ACC112 (cell line): ENCODE measurements around the gene MACROD2.

Source experiments
- H2AFZ ChIP-seq: fragments of 200-600 bp; sonication (generic); one replicate; pipeline ENCODE4 v1.6.0; 2017; ENCODE audit warnings: antibody characterized with exemption, low read length; ENCODE audit not compliant: unreplicated experiment
- H3K27ac ChIP-seq: fragments of 200-600 bp; sonication (generic); 2 replicates; pipeline ENCODE4 v1.5.1; 2014; ENCODE audit warnings: low read depth, mild to moderate bottlenecking, antibody characterized with exemption, low read length, moderate library complexity
- H3K27me3 ChIP-seq: fragments of 200-600 bp; sonication (generic); 2 replicates; pipeline ENCODE4 v1.6.1; 2014; ENCODE audit warnings: mild to moderate bottlenecking, antibody characterized with exemption, low read length, moderate library complexity, mixed read lengths; ENCODE audit not compliant: insufficient read depth
- H3K36me3 ChIP-seq: fragments of 200-600 bp; sonication (generic); 2 replicates; pipeline ENCODE4 v1.6.1; 2016; ENCODE audit warnings: mild to moderate bottlenecking, antibody characterized with exemption, low read length, moderate library complexity, mixed read lengths; ENCODE audit not compliant: insufficient read depth
- H3K4me1 ChIP-seq: fragments of 200-600 bp; sonication (generic); one replicate; pipeline ENCODE4 v1.6.1; 2016; ENCODE audit warnings: low read length, mixed read lengths; ENCODE audit not compliant: insufficient read depth, unreplicated experiment, control insufficient read depth
- H3K4me3 ChIP-seq: fragments of 200-600 bp; sonication (generic); 2 replicates; pipeline ENCODE4 v1.5.1; 2014; ENCODE audit warnings: mild to moderate bottlenecking, low read depth, low read length
- H3K79me2 ChIP-seq: fragments of 200-600 bp; sonication (generic); one replicate; pipeline ENCODE4 v1.6.0; 2016; ENCODE audit warnings: low read length; ENCODE audit not compliant: control insufficient read depth, unreplicated experiment, insufficient read depth

The MACROD2 gene

GRCh38 chr20:14507711-14508110 is 512.4 kb downstream of the MACROD2 start:
- H3K4me1 ChIP-seq: no peaks in the 10 kb centered on the region
- H3K27ac ChIP-seq: no peak overlapping the region
- H3K4me3 ChIP-seq: no peak overlapping the region
- no peaks in the 10 kb centered on the region for H3K79me2 ChIP-seq
- no peaks in the 10 kb centered on the region for H3K36me3 ChIP-seq
- H3K27me3 ChIP-seq: no peaks in the 10 kb centered on the region
- H2AFZ ChIP-seq: no peak overlapping the region

DNA sequence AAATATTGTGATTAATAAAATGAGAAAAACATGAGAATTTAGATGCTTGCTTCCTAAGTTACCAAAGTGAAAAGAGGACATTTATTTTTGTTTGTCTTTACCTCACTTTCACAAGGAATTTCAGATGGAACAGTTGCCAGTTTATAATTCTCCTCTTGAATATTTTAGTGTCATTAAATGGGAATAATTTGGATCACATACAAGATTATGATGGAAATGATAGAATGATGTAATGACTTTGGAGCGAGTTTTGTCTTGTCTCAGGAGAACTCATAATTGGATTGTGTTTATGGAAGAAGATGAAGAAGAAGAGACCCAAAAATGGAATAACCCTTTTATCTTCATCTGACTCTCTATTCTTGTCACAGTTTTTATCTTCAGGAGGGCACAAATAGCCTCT is 515.0 kb downstream of the MACROD2 start:
- Histone ChIP-seq H3K79me2 (no peaks in the 10 kb centered on the region), H3K4me1 (no peaks in the 10 kb centered on the region), H2AFZ (no peak overlapping the region), H3K4me3 (no peak overlapping the region), H3K36me3 (no peaks in the 10 kb centered on the region), H3K27me3 (no peaks in the 10 kb centered on the region), H3K27ac (no peak overlapping the region)

DNA sequence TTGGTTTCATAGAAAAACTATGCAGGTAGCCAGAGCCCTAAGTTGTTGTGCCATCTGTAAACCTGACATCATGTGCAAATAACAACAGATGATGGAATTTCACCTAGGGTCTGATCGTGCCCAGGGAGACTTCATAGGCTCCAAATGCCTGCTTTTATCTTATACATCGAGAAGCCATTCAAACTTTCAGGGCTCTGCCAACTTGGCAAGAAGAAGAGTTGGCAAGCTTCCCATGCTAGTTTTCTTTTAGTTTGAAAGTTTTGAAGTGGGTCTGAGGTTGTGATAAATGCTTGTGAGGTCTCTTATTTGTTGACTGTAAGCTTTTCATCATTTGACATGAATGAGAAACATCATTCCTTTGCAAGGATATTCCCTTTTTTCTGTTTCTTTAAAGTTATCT is 517.5 kb downstream of the MACROD2 start:
- Histone ChIP-seq H3K4me3 (no peak overlapping the region), H3K4me1 (no peaks in the 10 kb centered on the region), H3K27ac (no peak overlapping the region), H3K27me3 (no peaks in the 10 kb centered on the region), H3K79me2 (no peaks in the 10 kb centered on the region), H2AFZ (no peak overlapping the region), H3K36me3 (no peaks in the 10 kb centered on the region)

DNA sequence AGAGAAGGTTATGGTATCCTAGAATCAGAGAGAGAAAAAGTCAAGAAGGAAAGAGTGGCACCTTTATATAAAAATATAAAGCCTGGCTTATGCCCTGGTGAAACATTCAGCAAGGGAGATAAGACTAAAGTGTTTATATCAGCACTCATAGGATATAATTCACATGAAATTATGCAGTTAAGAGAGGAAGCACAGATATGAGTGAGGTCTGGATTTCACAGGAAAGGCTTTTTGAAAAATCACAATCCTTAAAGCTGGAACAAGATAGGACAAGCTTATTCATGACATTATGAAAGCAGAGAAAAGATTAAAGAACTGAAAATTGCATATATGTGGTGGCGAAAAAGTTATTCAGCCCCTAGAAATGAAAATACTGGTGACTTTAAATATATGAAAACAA is 523.3 kb downstream of the MACROD2 start:
- Histone ChIP-seq H3K27ac (no peak overlapping the region), H3K36me3 (no peaks in the 10 kb centered on the region), H3K79me2 (no peaks in the 10 kb centered on the region), H2AFZ (peak overlapping the region; percentile 43), H3K27me3 (no peaks in the 10 kb centered on the region), H3K4me3 (no peak overlapping the region), H3K4me1 (no peaks in the 10 kb centered on the region)

DNA sequence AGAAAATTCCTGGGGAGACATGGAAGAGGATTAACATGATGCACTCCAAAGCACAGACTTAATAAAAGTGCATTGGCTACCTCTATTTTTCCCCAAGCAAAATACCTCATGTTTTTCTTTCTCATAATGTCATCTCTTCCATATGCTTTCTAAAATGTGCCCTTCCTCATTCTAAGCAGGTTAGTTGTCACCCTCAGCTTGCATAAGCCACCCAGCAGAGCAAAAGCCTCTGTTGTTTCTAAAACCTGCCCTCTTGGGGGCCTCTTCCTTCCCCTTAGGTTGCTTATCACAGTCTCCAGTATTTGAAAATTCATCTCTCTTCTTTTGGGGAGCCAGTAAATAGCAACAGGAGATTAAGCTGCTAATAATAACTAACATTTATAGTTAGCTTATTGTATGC is 525.7 kb downstream of the MACROD2 start:
- no peak overlapping the region for H3K27ac ChIP-seq
- no peak overlapping the region for H3K4me3 ChIP-seq
- no peaks in the 10 kb centered on the region for H3K79me2 ChIP-seq
- no peaks in the 10 kb centered on the region for H3K27me3 ChIP-seq
- H3K36me3 ChIP-seq: no peaks in the 10 kb centered on the region
- no peak overlapping the region for H2AFZ ChIP-seq
- no peaks in the 10 kb centered on the region for H3K4me1 ChIP-seq

DNA sequence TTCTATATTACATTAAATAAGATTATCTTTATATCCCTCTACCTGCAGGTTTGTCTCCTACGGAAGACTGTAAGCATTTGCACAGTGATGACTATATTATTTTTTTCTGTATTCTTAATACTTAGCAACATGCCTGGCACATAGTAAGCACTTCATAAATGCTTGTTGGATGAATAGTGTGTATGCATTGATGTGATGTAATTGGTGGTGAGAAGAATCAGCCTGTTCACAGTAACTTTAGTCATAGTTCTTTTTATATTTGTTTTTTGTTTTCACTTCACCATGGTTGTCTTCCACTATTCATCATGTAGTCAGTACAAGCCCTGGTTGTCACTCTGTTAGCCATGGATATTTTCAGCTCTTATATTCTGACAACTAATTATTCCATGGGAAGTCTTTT is 526.1 kb downstream of the MACROD2 start:
- H3K36me3 ChIP-seq: no peaks in the 10 kb centered on the region
- no peak overlapping the region for H2AFZ ChIP-seq
- H3K4me3 ChIP-seq: no peak overlapping the region
- no peak overlapping the region for H3K27ac ChIP-seq
- H3K4me1 ChIP-seq: no peaks in the 10 kb centered on the region
- no peaks in the 10 kb centered on the region for H3K79me2 ChIP-seq
- no peaks in the 10 kb centered on the region for H3K27me3 ChIP-seq

DNA sequence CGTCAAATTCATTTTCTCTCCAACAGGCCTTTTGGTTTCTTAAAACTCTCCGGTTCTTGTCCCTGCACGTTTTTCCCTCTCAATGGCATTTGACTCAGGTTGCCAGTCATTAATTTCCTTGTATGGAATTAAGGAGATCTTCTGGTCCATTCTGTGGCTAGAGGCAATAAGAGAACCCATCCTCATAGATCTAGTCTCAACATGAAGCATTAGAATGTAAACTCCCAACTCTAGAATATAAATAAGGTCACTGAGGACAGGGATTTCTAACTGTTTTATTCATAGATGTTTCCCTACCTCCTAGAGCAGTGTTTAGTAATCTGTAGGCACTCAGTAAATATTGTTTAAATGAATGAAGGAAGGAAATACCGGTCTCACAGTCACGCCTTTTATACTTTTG is 527.3 kb downstream of the MACROD2 start:
- Histone ChIP-seq H3K4me3 (no peak overlapping the region), H3K27ac (no peak overlapping the region), H3K27me3 (no peaks in the 10 kb centered on the region), H3K79me2 (no peaks in the 10 kb centered on the region), H3K36me3 (no peaks in the 10 kb centered on the region), H3K4me1 (no peaks in the 10 kb centered on the region), H2AFZ (no peak overlapping the region)

- Histone ChIP-seq H2AFZ (no peak overlapping the region), H3K36me3 (no peaks in the 10 kb centered on the region), H3K4me1 (no peaks in the 10 kb centered on the region), H3K27ac (no peak overlapping the region), H3K4me3 (no peak overlapping the region), H3K79me2 (no peaks in the 10 kb centered on the region), H3K27me3 (no peaks in the 10 kb centered on the region)
Measured at GRCh38 chr20:14523090-14523489, 527.8 kb downstream of the MACROD2 start.

DNA sequence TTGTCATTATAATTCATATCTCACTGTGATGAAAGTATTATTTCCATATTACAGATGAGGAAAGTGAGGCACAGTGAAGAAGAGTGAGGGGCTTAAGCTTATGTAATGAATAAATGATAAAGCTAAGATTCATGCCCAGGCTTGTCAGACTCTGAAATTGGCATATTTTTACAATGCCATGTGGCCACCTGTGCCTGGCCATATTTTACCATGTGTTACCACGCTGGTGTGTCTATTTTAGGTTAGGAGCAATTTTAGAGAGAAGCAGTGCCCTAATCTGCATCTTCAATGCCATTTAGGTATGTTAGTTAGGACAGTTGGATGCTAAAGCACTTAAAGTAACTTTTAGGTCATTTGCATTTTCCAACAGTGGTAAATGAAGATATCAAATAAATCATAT is 530.1 kb downstream of the MACROD2 start:
- Histone ChIP-seq H3K4me1 (no peaks in the 10 kb centered on the region), H3K4me3 (no peak overlapping the region), H3K79me2 (no peaks in the 10 kb centered on the region), H3K27ac (no peak overlapping the region), H2AFZ (no peak overlapping the region), H3K36me3 (no peaks in the 10 kb centered on the region), H3K27me3 (no peaks in the 10 kb centered on the region)

- Histone ChIP-seq H3K79me2 (no peaks in the 10 kb centered on the region), H3K4me1 (no peaks in the 10 kb centered on the region), H3K36me3 (no peaks in the 10 kb centered on the region), H3K27ac (no peak overlapping the region), H2AFZ (no peak overlapping the region), H3K4me3 (no peak overlapping the region), H3K27me3 (no peaks in the 10 kb centered on the region)
Measured at GRCh38 chr20:14526891-14527290, 531.6 kb downstream of the MACROD2 start.

- Histone ChIP-seq H3K4me3 (no peak overlapping the region), H3K27ac (no peak overlapping the region), H3K4me1 (no peaks in the 10 kb centered on the region), H3K27me3 (no peaks in the 10 kb centered on the region), H3K79me2 (no peaks in the 10 kb centered on the region), H3K36me3 (no peaks in the 10 kb centered on the region), H2AFZ (no peak overlapping the region)
Measured at GRCh38 chr20:14531786-14532185, 536.5 kb downstream of the MACROD2 start.

DNA sequence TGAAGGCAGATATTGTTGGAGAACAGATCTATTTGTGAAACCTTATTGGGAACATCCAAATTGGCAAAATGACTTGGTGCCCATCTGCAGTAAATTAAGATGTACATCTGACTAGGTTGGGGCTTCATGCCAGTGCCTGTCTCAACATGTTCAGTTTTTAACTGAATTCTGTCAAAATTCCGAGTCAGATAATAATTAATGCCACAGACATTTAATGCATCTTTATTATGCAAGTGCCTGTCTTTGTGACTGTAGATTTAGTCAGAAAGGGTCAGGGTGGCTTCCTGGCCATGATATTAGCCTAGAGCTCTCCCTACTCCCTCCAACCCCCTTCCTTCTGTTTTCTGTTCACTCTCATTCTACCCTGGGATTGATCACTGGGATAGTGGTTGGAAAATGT is 541.4 kb downstream of the MACROD2 start:
- Histone ChIP-seq H3K27me3 (no peaks in the 10 kb centered on the region), H3K27ac (no peak overlapping the region), H3K36me3 (no peaks in the 10 kb centered on the region), H3K79me2 (no peaks in the 10 kb centered on the region), H3K4me3 (no peak overlapping the region), H3K4me1 (no peaks in the 10 kb centered on the region), H2AFZ (no peak overlapping the region)
